ENCODE measurements around the gene C3orf18. TPM values are rescaled to one million over a fixed set of nuclear protein-coding genes. Genes with fewer than 3 reads are reported as not detected.

C3orf18 gene
- total RNA-seq, 2 donors from 2014 or later, result 7.5 to 11.0 TPM

DNA sequence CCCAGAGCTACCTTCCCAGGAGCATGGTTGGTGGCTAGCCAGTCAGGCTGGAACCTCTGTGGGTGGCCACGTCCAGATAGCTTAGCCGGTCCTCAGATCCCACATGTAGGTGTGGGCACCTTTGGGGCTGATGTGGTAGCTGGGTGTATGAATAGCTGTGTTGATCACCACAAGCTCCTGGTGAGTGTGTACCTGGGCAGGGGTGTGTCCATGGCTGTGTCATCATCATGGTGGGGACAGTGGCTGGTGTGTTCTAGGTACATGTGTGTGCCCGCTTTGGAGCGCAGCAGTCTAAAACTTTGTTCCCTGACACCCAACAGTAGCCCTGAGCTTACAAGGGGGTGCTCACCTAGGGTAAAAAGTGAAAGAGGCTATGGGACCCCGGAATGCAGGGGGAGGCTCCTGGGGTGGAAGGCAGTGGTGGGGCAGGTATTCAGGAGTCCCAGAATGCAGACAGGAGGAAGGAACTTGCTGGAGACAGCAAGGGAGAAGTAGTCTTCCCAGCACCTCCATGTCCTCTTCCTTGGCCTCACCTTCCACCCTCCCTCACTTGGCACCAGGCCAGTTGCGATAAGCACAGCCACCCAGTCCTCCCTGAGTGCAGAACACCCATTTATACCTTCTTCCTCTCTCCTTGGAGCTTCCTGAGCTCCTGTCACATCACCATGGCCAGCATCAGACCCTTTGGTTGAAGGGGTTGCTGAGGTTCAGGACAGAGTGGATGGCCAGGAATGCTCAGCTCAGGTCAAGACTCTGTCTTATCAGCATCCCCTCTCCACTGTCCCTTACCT lies 42.8 kb upstream of the C3orf18 start:
- Histone ChIP-seq H3K4me1 (replicated peaks) (peaks cover 2% of the 10 kb centered on the region), H3K36me3 (no peaks in the 10 kb centered on the region), H3K27me3 (replicated peaks; ENCODE audit: insufficient read depth) (no peaks in the 10 kb centered on the region), H3K27ac (peak overlapping the region in 1 of 2 donors; percentile 78), H3K4me3 (peak overlapping the region; percentile 52 to 62), H3K9me3 (no peaks in the 10 kb centered on the region)
- intact Hi-C loops (cut with DNase I), result loop anchor here (5.0 to 10.0 kb wide), 2 partner anchors 253 to 1064 kb away; partner anchors contain the start of genes TEX264 and TMEM115
- TF ChIP-seq, protein P1, sequence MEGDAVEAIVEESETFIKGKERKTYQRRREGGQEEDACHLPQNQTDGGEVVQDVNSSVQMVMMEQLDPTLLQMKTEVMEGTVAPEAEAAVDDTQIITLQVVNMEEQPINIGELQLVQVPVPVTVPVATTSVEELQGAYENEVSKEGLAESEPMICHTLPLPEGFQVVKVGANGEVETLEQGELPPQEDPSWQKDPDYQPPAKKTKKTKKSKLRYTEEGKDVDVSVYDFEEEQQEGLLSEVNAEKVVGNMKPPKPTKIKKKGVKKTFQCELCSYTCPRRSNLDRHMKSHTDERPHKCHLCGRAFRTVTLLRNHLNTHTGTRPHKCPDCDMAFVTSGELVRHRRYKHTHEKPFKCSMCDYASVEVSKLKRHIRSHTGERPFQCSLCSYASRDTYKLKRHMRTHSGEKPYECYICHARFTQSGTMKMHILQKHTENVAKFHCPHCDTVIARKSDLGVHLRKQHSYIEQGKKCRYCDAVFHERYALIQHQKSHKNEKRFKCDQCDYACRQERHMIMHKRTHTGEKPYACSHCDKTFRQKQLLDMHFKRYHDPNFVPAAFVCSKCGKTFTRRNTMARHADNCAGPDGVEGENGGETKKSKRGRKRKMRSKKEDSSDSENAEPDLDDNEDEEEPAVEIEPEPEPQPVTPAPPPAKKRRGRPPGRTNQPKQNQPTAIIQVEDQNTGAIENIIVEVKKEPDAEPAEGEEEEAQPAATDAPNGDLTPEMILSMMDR (IDR thresholded peaks at IDR 0.05), result no peak
- no peak for TF ChIP-seq POLR2A (IDR thresholded peaks at IDR 0.05)
- no peak for TF ChIP-seq POLR2AphosphoS5 (IDR thresholded peaks at IDR 0.05)
- DNase-seq (ENCODE audit: low spot score), result no peak
- 65% methylated on average over 6 of the region's 6 CpGs for WGBS

DNA sequence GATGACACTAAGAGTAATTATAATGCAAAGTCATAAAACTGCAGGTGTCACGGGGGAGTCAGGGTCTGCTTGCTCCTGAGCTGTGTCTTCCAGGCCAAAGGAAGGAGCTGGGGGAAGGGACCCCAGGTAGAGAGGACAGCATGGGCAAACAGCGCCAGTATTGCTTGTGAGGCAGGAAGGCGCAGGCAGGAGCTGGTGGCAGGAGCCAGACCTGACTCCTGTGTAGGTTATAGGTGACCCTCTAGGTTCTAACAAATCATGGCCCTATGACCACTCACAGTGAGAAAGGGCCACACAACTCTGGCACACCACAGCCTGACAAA lies 42.2 kb upstream of the C3orf18 start:
- Histone ChIP-seq H3K4me1 (replicated peaks) (peaks cover 2% of the 10 kb centered on the region), H3K27me3 (replicated peaks; ENCODE audit: insufficient read depth) (no peaks in the 10 kb centered on the region), H3K27ac (no peak overlapping the region), H3K36me3 (no peaks in the 10 kb centered on the region), H3K4me3 (no peak overlapping the region), H3K9me3 (no peaks in the 10 kb centered on the region)
- intact Hi-C loops (cut with DNase I), result loop anchor here (5.0 to 10.0 kb wide), 2 partner anchors 252 to 1065 kb away; partner anchors contain the start of genes TEX264 and TMEM115
- 72% methylated on average over 3 of the region's 3 CpGs for WGBS
- TF ChIP-seq, protein P1 (IDR thresholded peaks at IDR 0.05), result no peak
- TF ChIP-seq POLR2AphosphoS5 (IDR thresholded peaks at IDR 0.05), result no peak
- no peak for TF ChIP-seq POLR2A (IDR thresholded peaks at IDR 0.05)
- no peak for DNase-seq (ENCODE audit: low spot score)

DNA sequence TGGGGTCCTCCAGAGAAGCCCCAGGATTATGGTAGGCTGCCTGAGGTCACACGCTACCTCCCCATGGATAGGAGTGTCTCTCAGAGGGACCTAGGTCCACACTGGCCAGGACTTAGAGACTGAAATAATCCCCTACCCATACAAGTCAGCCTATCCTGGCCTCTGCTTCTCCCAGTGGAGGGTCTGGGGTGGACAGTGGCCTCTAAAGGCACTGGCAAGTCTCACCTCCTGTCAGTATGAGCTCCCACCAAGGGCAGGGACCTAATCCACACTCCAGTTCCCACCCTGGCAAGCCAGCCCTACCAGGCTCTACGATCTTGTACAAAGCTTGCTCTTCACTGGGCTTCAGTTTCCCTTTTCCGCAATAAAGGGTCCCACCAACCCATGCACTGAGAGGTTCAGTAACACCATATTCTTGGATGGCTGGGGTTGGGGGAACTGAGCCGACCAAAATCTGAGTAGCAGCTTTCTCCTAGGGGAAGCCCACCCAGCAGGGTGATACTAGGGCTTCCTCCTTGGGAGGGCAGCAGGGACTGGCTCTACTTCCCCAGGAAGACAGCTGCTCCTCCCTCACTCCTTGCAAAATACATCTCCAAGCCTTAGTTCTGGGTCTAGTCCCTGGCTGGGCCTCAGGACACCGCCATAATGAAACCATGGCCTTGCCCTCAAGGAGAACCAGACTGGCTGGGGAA lies 41.7 kb upstream of the C3orf18 start:
- 84% methylated on average over 4 of the region's 5 CpGs for WGBS

DNA sequence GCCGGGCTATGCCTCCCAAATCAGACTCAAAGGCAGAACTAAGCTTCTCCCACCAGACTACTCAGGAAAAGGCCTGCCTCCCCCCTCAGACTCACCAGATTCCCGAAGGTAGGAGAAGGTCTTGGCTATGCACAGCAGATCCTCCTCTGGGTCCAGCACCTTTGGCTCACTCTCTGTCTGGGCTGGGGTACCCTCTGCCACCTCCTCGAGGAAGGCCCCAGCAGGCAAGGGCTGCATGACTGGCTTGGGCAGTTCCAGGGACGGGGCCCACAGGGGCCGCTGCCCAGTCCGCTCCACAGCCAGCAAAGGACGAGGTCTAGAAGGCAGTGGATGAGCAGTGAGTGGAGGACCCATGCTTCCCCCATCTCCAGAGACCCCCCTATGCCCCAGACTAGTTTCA lies 40.7 kb upstream of the C3orf18 start:
- no peak overlapping the region for H3K27ac ChIP-seq
- H3K4me3 ChIP-seq, result no peak overlapping the region

More for the DNA sequence above, 41.7 kb upstream of the C3orf18 start:
- Histone ChIP-seq H3K4me3 (no peak overlapping the region), H3K4me1 (replicated peaks) (peaks cover 2% of the 10 kb centered on the region), H3K27ac (no peak overlapping the region), H3K27me3 (replicated peaks; ENCODE audit: insufficient read depth) (no peaks in the 10 kb centered on the region), H3K36me3 (no peaks in the 10 kb centered on the region), H3K9me3 (no peaks in the 10 kb centered on the region)
- TF ChIP-seq POLR2AphosphoS5 (IDR thresholded peaks at IDR 0.05) (no peak), POLR2A (IDR thresholded peaks at IDR 0.05) (no peak)
- TF ChIP-seq, protein P1 (IDR thresholded peaks at IDR 0.05), result no peak
- intact Hi-C loops (cut with DNase I), result no loop called here
- no peak for DNase-seq (ENCODE audit: low spot score)

More for the DNA sequence above, 40.7 kb upstream of the C3orf18 start:
- H3K4me1 ChIP-seq (replicated peaks), result peaks cover 2% of the 10 kb centered on the region
- H3K27me3 ChIP-seq (replicated peaks; ENCODE audit: insufficient read depth), result no peaks in the 10 kb centered on the region
- TF ChIP-seq, protein P1 (IDR thresholded peaks at IDR 0.05), result no peak
- TF ChIP-seq POLR2AphosphoS5 (IDR thresholded peaks at IDR 0.05) (no peak), POLR2A (IDR thresholded peaks at IDR 0.05) (no peak)
- no peaks in the 10 kb centered on the region for H3K9me3 ChIP-seq
- WGBS, result 65% methylated on average over 7 of the region's 7 CpGs
- DNase-seq (ENCODE audit: low spot score), result no peak
- H3K36me3 ChIP-seq, result no peaks in the 10 kb centered on the region
- intact Hi-C loops (cut with DNase I), result no loop called here
